22Rv1 (cell line): ENCODE measurements around the gene TLR3.
"Not testable (repeated sequence)": the region's sequence is repeated elsewhere in the genome, so short reads cannot be mapped to it uniquely, and the experiment has no call there.

Experiments used
- CTCF ChIP-seq: fragments of 450-650 bp; IDR thresholded peaks from 2 replicates; pipeline ENCODE4 v1.5.1; 2017; ENCODE audit warnings: mild to moderate bottlenecking
- ZFX ChIP-seq: fragments of 450-650 bp; IDR thresholded peaks from 2 replicates; pipeline ENCODE4 v1.6.1; 2017; ENCODE audit warnings: antibody characterized with exemption, borderline replicate concordance

- TF ChIP-seq CTCF, ZFX: not testable (repeated sequence)
Measured at GRCh38 chr4:186050135-186050534, 18.8 kb upstream of the TLR3 start.
